Measurements from ENCODE around the gene SH3YL1. TPM values are rescaled to one million over a fixed set of nuclear protein-coding genes. Genes with fewer than 3 reads are reported as not detected.

SH3YL1 gene
- total RNA-seq, 1 experiment from 2014 or later = 28.6 TPM

DNA sequence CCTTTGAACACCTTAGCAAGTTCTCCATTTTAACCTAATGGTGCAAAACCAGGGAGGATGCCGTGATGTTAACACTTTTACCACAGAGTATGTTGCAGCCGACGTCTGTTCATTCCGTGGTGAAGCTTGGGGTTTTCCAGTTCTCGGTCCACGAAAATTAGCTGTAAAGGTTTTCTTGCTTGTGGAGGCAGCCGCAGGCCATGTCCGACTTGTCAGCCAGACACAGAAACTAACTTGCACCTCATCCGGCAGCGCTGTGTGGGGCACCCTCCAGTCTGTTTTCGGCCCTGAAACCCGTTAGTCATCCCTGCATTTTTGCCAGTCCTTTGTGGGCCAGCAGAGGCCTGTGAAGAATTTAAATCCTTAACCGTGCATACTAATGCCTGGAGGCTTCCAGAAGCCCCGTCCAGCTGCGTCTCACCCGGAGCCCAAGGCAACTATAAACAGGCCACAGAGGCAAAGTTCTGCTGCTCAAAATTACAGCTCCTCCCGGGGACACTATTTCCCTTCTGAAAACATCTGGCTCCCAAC lies 70.6 kb downstream of the SH3YL1 start:
- H3K79me2 ChIP-seq (ENCODE audit: low read length) = no peaks in the 10 kb centered on the region
- H3K4me1 ChIP-seq (ENCODE audit: insufficient read depth, low read length) = no peaks in the 10 kb centered on the region
- no peaks in the 10 kb centered on the region for H3F3A ChIP-seq (ENCODE audit: low read length, unreplicated experiment)
- no peaks in the 10 kb centered on the region for H3K36me3 ChIP-seq (ENCODE audit: low read depth, low read length)
- POLR2A ChIA-PET (ENCODE audit: unreplicated experiment) = no interaction called here
- TF ChIP-seq EZH2 (IDR thresholded peaks at IDR 0.05; ENCODE audit: low read length, unreplicated experiment) = no peak
- no peak for TF ChIP-seq EZH2phosphoT487 (IDR thresholded peaks at IDR 0.05; ENCODE audit: borderline replicate concordance, low read length)
- TF ChIP-seq, protein P1, sequence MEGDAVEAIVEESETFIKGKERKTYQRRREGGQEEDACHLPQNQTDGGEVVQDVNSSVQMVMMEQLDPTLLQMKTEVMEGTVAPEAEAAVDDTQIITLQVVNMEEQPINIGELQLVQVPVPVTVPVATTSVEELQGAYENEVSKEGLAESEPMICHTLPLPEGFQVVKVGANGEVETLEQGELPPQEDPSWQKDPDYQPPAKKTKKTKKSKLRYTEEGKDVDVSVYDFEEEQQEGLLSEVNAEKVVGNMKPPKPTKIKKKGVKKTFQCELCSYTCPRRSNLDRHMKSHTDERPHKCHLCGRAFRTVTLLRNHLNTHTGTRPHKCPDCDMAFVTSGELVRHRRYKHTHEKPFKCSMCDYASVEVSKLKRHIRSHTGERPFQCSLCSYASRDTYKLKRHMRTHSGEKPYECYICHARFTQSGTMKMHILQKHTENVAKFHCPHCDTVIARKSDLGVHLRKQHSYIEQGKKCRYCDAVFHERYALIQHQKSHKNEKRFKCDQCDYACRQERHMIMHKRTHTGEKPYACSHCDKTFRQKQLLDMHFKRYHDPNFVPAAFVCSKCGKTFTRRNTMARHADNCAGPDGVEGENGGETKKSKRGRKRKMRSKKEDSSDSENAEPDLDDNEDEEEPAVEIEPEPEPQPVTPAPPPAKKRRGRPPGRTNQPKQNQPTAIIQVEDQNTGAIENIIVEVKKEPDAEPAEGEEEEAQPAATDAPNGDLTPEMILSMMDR (conservative IDR thresholded peaks at IDR 0.05; ENCODE audit: low read depth, low read length) = no peak
- CTCF ChIA-PET = no interaction called here
- ATAC-seq (no peak), DNase-seq (no peak)
- intact Hi-C loops (cut with micrococcal nuclease) = no loop called here
- no TSS peak for BruUV-seq (replicated peaks)
- no peak overlapping the region for H3K27ac ChIP-seq (ENCODE audit: low read length)
- no peak overlapping the region for H2AFZ ChIP-seq (ENCODE audit: low read length)
- no peaks in the 10 kb centered on the region for H3K27me3 ChIP-seq (ENCODE audit: low read length)
- no peaks in the 10 kb centered on the region for H4K20me1 ChIP-seq (ENCODE audit: low read length)
- no peak overlapping the region for H3K9ac ChIP-seq (ENCODE audit: low read length)
- no peak overlapping the region for H3K4me2 ChIP-seq (ENCODE audit: low read length)
- H3K4me3 ChIP-seq (ENCODE audit: low read length) = no peak overlapping the region
- H3K9me2 ChIP-seq (replicated peaks; ENCODE audit: low read length) = no peaks in the 10 kb centered on the region
- H3K9me3 ChIP-seq (ENCODE audit: low read length) = no peaks in the 10 kb centered on the region

DNA sequence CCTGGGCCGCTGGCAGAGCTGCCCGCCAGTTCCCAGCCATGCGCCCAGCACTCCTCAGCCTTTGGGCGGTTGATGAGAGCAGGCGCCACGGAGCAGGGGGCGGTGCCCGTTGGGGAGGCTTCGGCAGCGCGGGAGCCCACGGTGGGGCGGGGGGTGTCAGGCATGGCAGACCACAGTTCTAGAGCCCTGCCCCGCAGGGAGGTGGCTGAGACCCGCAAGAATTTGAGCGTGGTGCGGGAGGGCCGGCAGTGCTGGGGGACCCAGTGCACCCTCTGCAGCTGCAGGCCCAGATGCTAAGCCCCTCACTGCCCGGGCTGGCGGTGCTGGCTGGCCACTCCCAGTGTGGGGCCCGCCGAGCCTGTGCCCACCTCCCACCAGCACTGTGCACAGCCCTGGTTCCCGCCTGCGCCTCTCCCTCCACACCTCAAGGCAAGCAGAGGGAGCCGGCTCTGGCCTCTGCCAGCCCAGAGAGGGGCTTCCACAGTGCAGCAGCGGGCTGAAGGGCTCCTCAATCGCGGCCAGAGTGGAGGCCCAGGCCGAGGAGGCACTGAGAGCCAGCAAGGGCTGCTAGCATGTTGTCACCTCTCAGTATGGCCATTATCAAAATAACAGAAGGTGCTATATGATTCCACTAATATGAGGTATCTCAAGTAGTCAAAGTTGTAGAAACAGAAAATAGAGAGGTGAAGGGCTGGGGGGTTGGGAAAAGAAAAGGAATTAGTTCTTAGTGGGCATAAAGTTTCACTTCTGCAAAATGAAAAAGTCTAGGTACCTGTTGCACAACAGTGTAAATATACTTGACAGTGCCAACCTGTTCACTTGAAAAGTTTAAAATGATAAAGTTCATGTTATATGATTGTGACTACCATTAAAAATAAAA lies 72.3 kb downstream of the SH3YL1 start:
- TF ChIP-seq EZH2phosphoT487 (IDR thresholded peaks at IDR 0.05; ENCODE audit: borderline replicate concordance, low read length) (no peak), EZH2 (IDR thresholded peaks at IDR 0.05; ENCODE audit: low read length, unreplicated experiment) (no peak)
- TF ChIP-seq, protein P1 (conservative IDR thresholded peaks at IDR 0.05; ENCODE audit: low read depth, low read length) = no peak
- Histone ChIP-seq H3K9me3 (ENCODE audit: low read length) (no peaks in the 10 kb centered on the region), H4K20me1 (ENCODE audit: low read length) (no peaks in the 10 kb centered on the region), H3F3A (ENCODE audit: low read length, unreplicated experiment) (no peaks in the 10 kb centered on the region), H3K27me3 (ENCODE audit: low read length) (no peaks in the 10 kb centered on the region), H3K79me2 (ENCODE audit: low read length) (no peaks in the 10 kb centered on the region), H3K27ac (ENCODE audit: low read length) (no peak overlapping the region), H3K4me3 (ENCODE audit: low read length) (no peak overlapping the region), H3K9me2 (replicated peaks; ENCODE audit: low read length) (no peaks in the 10 kb centered on the region), H3K9ac (ENCODE audit: low read length) (no peak overlapping the region), H3K4me1 (ENCODE audit: insufficient read depth, low read length) (no peaks in the 10 kb centered on the region), H3K4me2 (ENCODE audit: low read length) (no peak overlapping the region), H2AFZ (ENCODE audit: low read length) (no peak overlapping the region), H3K36me3 (ENCODE audit: low read depth, low read length) (no peaks in the 10 kb centered on the region)
- ATAC-seq (no peak), DNase-seq (no peak)
- POLR2A ChIA-PET (ENCODE audit: unreplicated experiment) = no interaction called here
- intact Hi-C loops (cut with micrococcal nuclease) = no loop called here
- no TSS peak for BruUV-seq (replicated peaks)
- CTCF ChIA-PET = no interaction called here

DNA sequence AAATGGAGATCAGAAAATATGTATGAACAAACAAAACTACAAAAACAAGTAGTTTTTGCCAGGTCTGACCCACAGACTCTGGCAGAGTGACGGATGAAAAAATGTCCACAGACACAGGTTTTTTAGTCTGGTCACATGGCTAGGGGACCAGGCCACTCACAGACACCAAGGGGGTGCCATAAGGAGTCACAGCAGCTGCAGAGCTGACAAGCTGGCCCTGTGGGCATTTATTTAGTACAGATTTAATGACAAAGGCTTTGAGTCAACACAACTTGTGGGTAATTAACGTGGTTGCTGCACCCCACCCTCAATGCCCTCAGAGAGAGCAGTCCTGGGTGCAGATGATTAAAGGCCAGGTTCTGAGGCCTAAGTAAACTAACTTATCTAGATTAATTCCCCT lies 76.0 kb downstream of the SH3YL1 start:
- intact Hi-C loops (cut with micrococcal nuclease) = no loop called here
- CTCF ChIA-PET = no interaction called here
- H3K36me3 ChIP-seq (ENCODE audit: low read depth, low read length) = peaks cover 3% of the 10 kb centered on the region; the same call in 1 of the 2 replicates
- ATAC-seq = no peak
- H3K4me1 ChIP-seq (ENCODE audit: insufficient read depth, low read length) = peaks cover 4% of the 10 kb centered on the region
- no peak overlapping the region for H3K9ac ChIP-seq (ENCODE audit: low read length)
- no peaks in the 10 kb centered on the region for H3F3A ChIP-seq (ENCODE audit: low read length, unreplicated experiment)
- no peak overlapping the region for H2AFZ ChIP-seq (ENCODE audit: low read length)
- H3K9me3 ChIP-seq (ENCODE audit: low read length) = peaks cover 11% of the 10 kb centered on the region; the same call in 1 of the 2 replicates
- no peak overlapping the region for H3K4me3 ChIP-seq (ENCODE audit: low read length)
- POLR2A ChIA-PET (ENCODE audit: unreplicated experiment) = no interaction called here
- no peak overlapping the region for H3K27ac ChIP-seq (ENCODE audit: low read length)
- TF ChIP-seq, protein P1 (conservative IDR thresholded peaks at IDR 0.05; ENCODE audit: low read depth, low read length) = no peak
- TF ChIP-seq EZH2phosphoT487 (IDR thresholded peaks at IDR 0.05; ENCODE audit: borderline replicate concordance, low read length) (no peak), EZH2 (IDR thresholded peaks at IDR 0.05; ENCODE audit: low read length, unreplicated experiment) (no peak)
- H4K20me1 ChIP-seq (ENCODE audit: low read length) = no peaks in the 10 kb centered on the region
- no peaks in the 10 kb centered on the region for H3K79me2 ChIP-seq (ENCODE audit: low read length)
- no peak overlapping the region for H3K4me2 ChIP-seq (ENCODE audit: low read length)
- no peak for DNase-seq
- BruUV-seq (replicated peaks) = no TSS peak
- no peaks in the 10 kb centered on the region for H3K9me2 ChIP-seq (replicated peaks; ENCODE audit: low read length)
- H3K27me3 ChIP-seq (ENCODE audit: low read length) = no peaks in the 10 kb centered on the region
